Astrocyte of the spinal cord (primary cell): ENCODE data around the gene YBX3.
A peak's percentile ranks its signal among the peaks of the same experiment; 100 is the strongest.

ENCODE experiments used
- DNase-seq: peaks from one replicate; pipeline ENCODE4 v3.0.0; 2011; ENCODE audit warnings: low read depth, low spot score
- H3K4me3 ChIP-seq: 2 replicates; pipeline ENCODE4 v1.5.1; 2011; ENCODE audit warnings: low read depth, mild to moderate bottlenecking, low read length, moderate library complexity
- in situ Hi-C: cut with HindIII; loops from 2 replicates; pipeline ENCODE4 v1.10.0; 2017; ENCODE audit warnings: low sequenced_read_pairs
- TF ChIP-seq, protein P1 (sequence below): IDR thresholded peaks from 2 replicates; pipeline ENCODE4 v1.5.1; 2012; ENCODE audit warnings: low read depth, mild to moderate bottlenecking, low read length, inconsistent platforms

The YBX3 gene

DNA sequence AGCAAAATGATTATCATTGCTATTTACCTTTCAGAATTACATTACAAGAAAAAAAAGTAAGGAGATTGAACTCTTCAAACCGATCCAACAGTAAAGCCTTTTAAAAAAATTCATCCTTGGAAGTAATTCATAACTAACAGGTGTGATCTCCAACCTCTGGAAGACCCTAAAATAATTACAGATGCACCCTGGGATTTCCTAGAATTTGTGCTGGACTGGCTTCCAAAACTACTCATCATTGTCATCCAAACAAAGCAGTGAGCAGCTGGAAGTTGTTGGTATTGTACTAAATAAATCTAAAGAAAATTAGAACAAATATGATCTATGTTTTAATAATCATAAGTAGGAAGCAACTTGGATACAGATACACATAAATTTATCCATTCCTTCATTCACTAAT is 1.9 kb upstream of the YBX3 start:
- no peak overlapping the region for H3K4me3 ChIP-seq
- no peak for DNase-seq
- TF ChIP-seq, protein P1, sequence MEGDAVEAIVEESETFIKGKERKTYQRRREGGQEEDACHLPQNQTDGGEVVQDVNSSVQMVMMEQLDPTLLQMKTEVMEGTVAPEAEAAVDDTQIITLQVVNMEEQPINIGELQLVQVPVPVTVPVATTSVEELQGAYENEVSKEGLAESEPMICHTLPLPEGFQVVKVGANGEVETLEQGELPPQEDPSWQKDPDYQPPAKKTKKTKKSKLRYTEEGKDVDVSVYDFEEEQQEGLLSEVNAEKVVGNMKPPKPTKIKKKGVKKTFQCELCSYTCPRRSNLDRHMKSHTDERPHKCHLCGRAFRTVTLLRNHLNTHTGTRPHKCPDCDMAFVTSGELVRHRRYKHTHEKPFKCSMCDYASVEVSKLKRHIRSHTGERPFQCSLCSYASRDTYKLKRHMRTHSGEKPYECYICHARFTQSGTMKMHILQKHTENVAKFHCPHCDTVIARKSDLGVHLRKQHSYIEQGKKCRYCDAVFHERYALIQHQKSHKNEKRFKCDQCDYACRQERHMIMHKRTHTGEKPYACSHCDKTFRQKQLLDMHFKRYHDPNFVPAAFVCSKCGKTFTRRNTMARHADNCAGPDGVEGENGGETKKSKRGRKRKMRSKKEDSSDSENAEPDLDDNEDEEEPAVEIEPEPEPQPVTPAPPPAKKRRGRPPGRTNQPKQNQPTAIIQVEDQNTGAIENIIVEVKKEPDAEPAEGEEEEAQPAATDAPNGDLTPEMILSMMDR = no peak
- in situ Hi-C loops = no loop called here

DNA sequence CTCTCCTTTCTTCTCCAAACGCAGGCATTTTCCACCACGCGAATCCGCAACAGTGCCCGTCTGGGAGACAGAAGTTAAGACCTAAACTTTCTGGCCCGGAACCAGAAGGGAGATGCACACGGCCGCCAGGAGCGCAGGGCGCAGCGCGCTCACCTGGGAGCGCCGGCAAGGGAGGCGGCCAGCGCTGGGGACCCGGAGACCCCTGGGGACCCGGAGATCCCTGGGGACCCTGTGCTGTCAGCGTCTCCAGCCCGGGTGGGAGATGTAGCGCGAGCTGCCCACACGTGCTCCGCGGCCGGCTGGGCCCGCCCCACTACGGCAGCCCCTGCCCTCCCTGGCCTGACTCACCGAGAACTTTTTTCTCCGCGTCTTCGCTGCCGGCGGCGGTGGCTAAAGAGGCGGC is 620 bp downstream of the YBX3 start:
- in situ Hi-C loops = no loop called here
- DNase-seq = peak; percentile 67
- H3K4me3 ChIP-seq = peak overlapping the region; percentile 98
- TF ChIP-seq, protein P1 = no peak

DNA sequence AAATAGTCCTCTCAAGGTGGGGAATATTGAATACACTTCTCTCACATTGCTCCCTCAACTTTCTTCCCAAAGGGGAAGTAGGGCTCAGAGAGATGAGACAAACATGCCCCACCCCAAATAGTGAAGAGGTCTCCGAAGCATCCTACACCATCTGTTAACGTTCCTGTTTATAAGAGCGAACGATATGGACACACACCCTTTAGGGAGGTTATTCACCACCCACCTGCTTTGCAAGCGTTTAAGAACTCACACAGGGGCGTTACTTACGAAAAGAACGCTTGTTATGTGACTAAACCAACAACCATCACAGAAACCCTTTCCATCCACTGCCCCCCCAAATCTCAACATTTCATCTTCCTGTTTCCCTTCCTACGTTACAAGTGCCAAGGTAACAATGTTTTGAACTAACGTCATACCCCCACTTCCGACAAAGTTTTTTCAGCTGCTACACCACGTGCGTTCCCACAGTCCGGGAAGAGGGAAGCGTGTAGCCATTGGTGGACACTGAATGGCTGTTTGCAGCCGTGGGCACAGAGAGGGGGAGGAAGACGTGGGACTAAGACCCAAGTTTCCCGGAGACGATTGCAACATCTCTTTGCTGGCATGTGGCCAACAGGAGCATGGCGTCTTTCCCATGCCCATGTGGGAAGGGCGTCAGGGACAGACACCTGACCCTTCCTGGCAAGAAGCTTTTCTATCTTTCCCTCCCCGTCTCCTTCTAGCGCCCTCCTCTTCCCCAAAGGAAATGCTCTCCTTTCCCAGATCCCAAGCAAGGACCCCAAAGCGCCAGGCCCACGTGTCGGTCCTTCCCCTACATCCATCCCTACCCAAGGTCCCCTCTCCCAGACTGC is 1.2 kb downstream of the YBX3 start:
- TF ChIP-seq, protein P1 = no peak
- peak; percentile 97 for DNase-seq
- in situ Hi-C loops = no loop called here
- peak overlapping the region; percentile 98 for H3K4me3 ChIP-seq

DNA sequence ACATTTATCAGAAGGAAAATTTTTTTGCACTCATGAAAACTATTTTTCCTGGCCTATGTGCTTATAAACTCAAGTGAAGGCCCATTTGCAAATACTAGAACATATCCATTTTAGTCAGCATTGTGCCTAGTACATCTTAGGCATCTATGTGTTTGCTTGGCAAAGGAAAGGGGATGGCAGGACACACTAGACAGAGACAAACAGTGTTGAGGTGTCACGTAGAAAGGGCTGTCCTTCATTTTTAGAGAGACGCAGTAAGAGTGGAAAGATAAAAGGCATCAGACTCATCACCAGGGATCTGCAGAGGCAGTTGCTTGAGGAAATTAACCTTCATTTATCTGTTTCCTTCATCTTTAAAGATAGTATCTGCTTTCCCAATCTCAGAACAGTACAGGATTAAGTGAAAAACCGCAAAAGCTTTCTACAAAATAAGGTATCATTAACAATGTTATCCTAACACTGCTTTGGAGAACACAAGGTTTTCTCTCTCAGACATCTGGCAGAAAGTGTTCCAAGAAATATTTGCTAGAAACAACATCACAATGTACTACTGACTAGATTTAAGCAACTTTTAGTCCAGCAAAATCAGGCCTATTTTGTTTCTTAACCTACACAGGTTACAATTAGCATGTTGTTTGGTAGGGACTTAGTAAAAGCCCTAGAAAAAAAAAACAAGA is 2.0 kb downstream of the YBX3 start:
- in situ Hi-C loops = no loop called here
- peak overlapping the region; percentile 98 for H3K4me3 ChIP-seq
- DNase-seq = no peak
- TF ChIP-seq, protein P1 = no peak

DNA sequence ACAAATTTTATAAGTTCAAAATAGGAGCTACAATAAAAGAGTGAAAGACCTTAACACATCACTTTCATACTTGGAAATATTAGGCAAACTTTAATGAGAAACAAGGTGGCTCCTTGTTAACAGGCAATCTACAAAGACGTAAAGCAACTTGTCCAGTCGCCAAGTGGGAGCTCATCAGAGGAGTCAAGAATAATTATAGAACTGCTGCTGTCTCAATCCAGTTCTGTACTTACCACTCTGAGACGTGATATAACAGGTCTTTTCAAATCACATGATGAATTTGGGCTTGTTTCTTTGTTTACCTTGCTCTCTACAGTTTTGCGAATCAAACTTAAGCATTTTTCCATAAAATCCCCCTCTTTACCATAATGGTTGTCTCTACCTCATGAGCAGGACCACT is 3.6 kb downstream of the YBX3 start:
- in situ Hi-C loops = no loop called here
- TF ChIP-seq, protein P1 = no peak
- H3K4me3 ChIP-seq = no peak overlapping the region
- no peak for DNase-seq

DNA sequence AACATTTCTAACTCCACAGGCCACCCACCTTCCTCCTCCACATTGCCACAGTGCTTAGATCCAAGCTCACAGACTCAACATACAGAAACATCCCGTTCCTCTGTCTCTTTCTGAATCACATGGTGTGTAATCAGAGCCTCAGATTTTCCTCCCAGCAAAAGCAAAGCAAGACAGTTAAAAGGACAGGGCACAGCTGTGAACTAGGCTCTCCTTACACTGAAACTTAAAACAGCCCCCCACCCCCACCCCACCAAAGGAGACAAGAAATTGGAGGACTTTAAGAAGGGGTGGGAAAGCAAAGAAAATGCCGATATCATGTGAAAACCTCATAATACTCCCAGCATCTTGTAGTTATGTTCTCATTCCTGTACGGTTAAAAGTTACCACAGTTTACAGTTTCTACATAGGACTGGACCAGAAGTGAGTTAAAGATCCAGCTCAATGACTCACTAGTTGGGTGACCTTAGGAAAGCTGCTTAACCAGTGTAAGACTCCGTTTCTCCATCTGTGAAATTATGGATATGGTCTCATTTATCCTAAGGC is 4.8 kb downstream of the YBX3 start:
- TF ChIP-seq, protein P1 = no peak
- DNase-seq = peak; percentile 86
- in situ Hi-C loops = no loop called here
- H3K4me3 ChIP-seq = peak overlapping the region; percentile 25
